T-cell (primary cell): Measurements from ENCODE around the gene ERC2. TPM values are rescaled to one million over a fixed set of nuclear protein-coding genes. Genes with fewer than 3 reads are reported as not detected.

ENCODE experiments used
- ATAC-seq, 4 experiments: fragments of 200-7000 bp in 3 of 4; fragments of 150-1000 bp in 1 of 4; cut with Tn5 transposase; replicated peaks in 1 of 4; 1 replicate in 3 of 4; 2 replicates in 1 of 4; pipeline ENCODE4 v1.10.0; 2021; ENCODE audit warnings: moderate library complexity in 3 of 4, mild to moderate bottlenecking in 2 of 4, moderate number of reproducible peaks in 1 of 4
- CTCF ChIA-PET, 2 donors: fragments of 300-600 bp; sonication (Branson Sonifier 250); formaldehyde crosslinking; loops; one replicate each; lab custom pipeline; 2022; ENCODE audit warnings: antibody characterized with exemption in 2 of 2; lab: Charles Lee
- POLR2A ChIA-PET, 2 donors: fragments of 300-600 bp; sonication (Branson Sonifier 250); formaldehyde crosslinking; loops; one replicate each; lab custom pipeline; 2022; ENCODE audit warnings: antibody characterized with exemption in 2 of 2; lab: Charles Lee
- DNase-seq, 35 experiments: peaks; one replicate each; pipeline versions ENCODE4 v3.0.0 to v3.0.0-alpha.2; 2013 to 2023
- H3K27ac ChIP-seq: one replicate; pipeline ENCODE4 v1.5.1; 2013; ENCODE audit warnings: low read length
- H3K27me3 ChIP-seq, 2 experiments: replicated peaks in 1 of 2; 1 replicate in 1 of 2; 2 replicates in 1 of 2; pipeline versions ENCODE4 v1.6.1 to v1.7.0; 2013; ENCODE audit warnings: low read length in 1 of 2, mixed read lengths in 1 of 2; ENCODE audit not compliant: control insufficient read depth in 2 of 2, insufficient read depth in 2 of 2; ENCODE audit errors: extremely low read depth in 1 of 2
- H3K36me3 ChIP-seq, 2 donors: 1 replicate in 1 of 2; 2 replicates in 1 of 2; pipeline versions ENCODE4 v1.6.1 to v1.7.0; 2013; ENCODE audit warnings: low read length in 1 of 2; ENCODE audit not compliant: control insufficient read depth in 2 of 2, insufficient read depth in 1 of 2; ENCODE audit errors: extremely low read depth in 1 of 2
- H3K4me1 ChIP-seq, 2 experiments: 1 replicate in 1 of 2; 2 replicates in 1 of 2; pipeline versions ENCODE4 v1.6.1 to v1.7.0; 2013; ENCODE audit warnings: low read length in 2 of 2, mixed read lengths in 1 of 2; ENCODE audit not compliant: insufficient read depth in 2 of 2, control insufficient read depth in 1 of 2; ENCODE audit errors: extremely low read depth in 1 of 2
- H3K4me3 ChIP-seq, 2 donors: 1 replicate in 1 of 2; 2 replicates in 1 of 2; pipeline versions ENCODE4 v1.5.1 to v1.7.0; 2013; ENCODE audit warnings: mild to moderate bottlenecking in 2 of 2, low read length in 1 of 2, moderate library complexity in 1 of 2; ENCODE audit not compliant: control insufficient read depth in 1 of 2; ENCODE audit errors: extremely low read depth in 1 of 2
- H3K9me3 ChIP-seq: 2 replicates; pipeline ENCODE4 v1.7.0; 2013
- H3K27ac Mint-ChIP-seq, 2 donors: one replicate each; pipeline ENCODE4 v1.8.0; 2020 to 2021; ENCODE audit warnings: mild to moderate bottlenecking in 2 of 2, mixed read lengths in 2 of 2
- H3K27me3 Mint-ChIP-seq, 2 donors: one replicate each; pipeline ENCODE4 v1.8.0; 2021 to 2022; ENCODE audit warnings: mixed read lengths in 2 of 2
- H3K36me3 Mint-ChIP-seq: one replicate; pipeline ENCODE4 v1.8.0; 2021; ENCODE audit warnings: mixed read lengths
- H3K4me1 Mint-ChIP-seq, 3 donors: one replicate each; pipeline ENCODE4 v1.8.0; 2020 to 2022; ENCODE audit warnings: mixed read lengths in 3 of 3, mild to moderate bottlenecking in 1 of 3
- H3K4me3 Mint-ChIP-seq, 3 donors: one replicate each; pipeline ENCODE4 v1.8.0; 2020 to 2022; ENCODE audit warnings: mild to moderate bottlenecking in 3 of 3, mixed read lengths in 3 of 3, moderate library complexity in 3 of 3
- H3K9me3 Mint-ChIP-seq, 3 donors: one replicate each; pipeline ENCODE4 v1.8.0; 2020 to 2022; ENCODE audit warnings: mixed read lengths in 3 of 3
- WGBS: methylation state at CpG from one replicate; pipeline ENCODE4 v1.1.5; 2013; ENCODE audit warnings: missing lambda C conversion rate; ENCODE audit not compliant: insufficient coverage; 5-methylcytosine and 5-hydroxymethylcytosine counted together
- total RNA-seq, 35 experiments: library from RNA in 6 of 35; stranded (reverse) in 6 of 35; fragments of 120-200 nt in 1 of 35; gene quantifications; one replicate each; pipeline versions ENCODE4 v1.2.1 to v1.2.4 and lab custom pipeline; 2013 to 2026

ERC2 gene
- total RNA-seq, 5 donors from 2014 or later (not counting 1 experiment from before 2014, with no cell fraction given): not detected

- H3K4me3 ChIP-seq: no peak overlapping the region
- H3K27me3 ChIP-seq: peaks cover 0 to 4% of the 10 kb centered on the region in 2 experiments
- ATAC-seq: no peak
- CTCF ChIA-PET: no interaction called here
- no peaks in the 10 kb centered on the region for H3K4me1 ChIP-seq
- no CpG with 5 or more reads among the region's 1 CpG for WGBS
- no peaks in the 10 kb centered on the region for H3K4me1 Mint-ChIP-seq
- no peak overlapping the region for H3K4me3 Mint-ChIP-seq
- no peaks in the 10 kb centered on the region for H3K9me3 ChIP-seq
- H3K9me3 Mint-ChIP-seq: no peaks in the 10 kb centered on the region
- POLR2A ChIA-PET: no interaction called here
- no peak for DNase-seq
- H3K36me3 ChIP-seq: no peaks in the 10 kb centered on the region
- no peaks in the 10 kb centered on the region for H3K36me3 Mint-ChIP-seq
- H3K27me3 Mint-ChIP-seq: peaks cover 0 to 6% of the 10 kb centered on the region in 2 donors
- H3K27ac Mint-ChIP-seq: no peak overlapping the region
- no peak overlapping the region for H3K27ac ChIP-seq
Observed at GRCh38 chr3:55718521-55718921, 749.7 kb downstream of the ERC2 start.

GRCh38 chr3:55718074-55718473 lies 750.2 kb downstream of the ERC2 start:
- Histone ChIP-seq H3K4me3 (no peak overlapping the region), H3K4me1 (no peaks in the 10 kb centered on the region), H3K9me3 (no peaks in the 10 kb centered on the region), H3K27me3 (peaks cover 0 to 4% of the 10 kb centered on the region in 2 experiments), H3K27ac (no peak overlapping the region), H3K36me3 (no peaks in the 10 kb centered on the region)
- H3K9me3 Mint-ChIP-seq: no peaks in the 10 kb centered on the region
- no peak overlapping the region for H3K4me3 Mint-ChIP-seq
- no peak overlapping the region for H3K27ac Mint-ChIP-seq
- no peak for ATAC-seq
- H3K4me1 Mint-ChIP-seq: no peaks in the 10 kb centered on the region
- no peak for DNase-seq
- POLR2A ChIA-PET: no interaction called here
- no peaks in the 10 kb centered on the region for H3K36me3 Mint-ChIP-seq
- CTCF ChIA-PET: no interaction called here
- no CpG with 5 or more reads among the region's 4 CpGs for WGBS
- H3K27me3 Mint-ChIP-seq: peaks cover 0 to 5% of the 10 kb centered on the region in 2 donors

- H3K9me3 ChIP-seq: no peaks in the 10 kb centered on the region
- POLR2A ChIA-PET: no interaction called here
- H3K27me3 Mint-ChIP-seq: peaks cover 0 to 2% of the 10 kb centered on the region in 2 donors
- H3K4me1 Mint-ChIP-seq: no peaks in the 10 kb centered on the region
- CTCF ChIA-PET: no interaction called here
- ATAC-seq: no peak
- no peak for DNase-seq
- no peaks in the 10 kb centered on the region for H3K36me3 Mint-ChIP-seq
- 70% methylated on average over 2 of the region's 5 CpGs for WGBS
- no peak overlapping the region for H3K27ac Mint-ChIP-seq
- no peak overlapping the region for H3K4me3 Mint-ChIP-seq
- no peaks in the 10 kb centered on the region for H3K4me1 ChIP-seq
- no peak overlapping the region for H3K4me3 ChIP-seq
- no peaks in the 10 kb centered on the region for H3K36me3 ChIP-seq
- H3K27ac ChIP-seq: no peak overlapping the region
- peaks cover 0 to 4% of the 10 kb centered on the region in 2 experiments for H3K27me3 ChIP-seq
- H3K9me3 Mint-ChIP-seq: no peaks in the 10 kb centered on the region
Observed at GRCh38 chr3:55717481-55717880, 750.8 kb downstream of the ERC2 start.

- Mint-ChIP-seq H3K27me3 (no peaks in the 10 kb centered on the region), H3K4me1 (no peaks in the 10 kb centered on the region), H3K27ac (no peak overlapping the region), H3K9me3 (no peaks in the 10 kb centered on the region), H3K36me3 (no peaks in the 10 kb centered on the region), H3K4me3 (no peak overlapping the region)
- Histone ChIP-seq H3K9me3 (no peaks in the 10 kb centered on the region), H3K27ac (no peak overlapping the region), H3K36me3 (no peaks in the 10 kb centered on the region), H3K4me3 (no peak overlapping the region), H3K27me3 (peaks cover 0 to 3% of the 10 kb centered on the region in 2 experiments), H3K4me1 (no peaks in the 10 kb centered on the region)
- ChIA-PET POLR2A (no interaction called here), CTCF (no interaction called here)
- DNase-seq (no peak), ATAC-seq (no peak)
- 70% methylated on average over 2 of the region's 2 CpGs for WGBS
Observed at GRCh38 chr3:55716611-55717225, 751.5 kb downstream of the ERC2 start.

- Histone ChIP-seq H3K36me3 (no peaks in the 10 kb centered on the region), H3K27ac (no peak overlapping the region), H3K27me3 (no peaks in the 10 kb centered on the region), H3K4me3 (no peak overlapping the region), H3K9me3 (no peaks in the 10 kb centered on the region), H3K4me1 (no peaks in the 10 kb centered on the region)
- Mint-ChIP-seq H3K27me3 (no peaks in the 10 kb centered on the region), H3K27ac (no peak overlapping the region), H3K4me3 (no peak overlapping the region), H3K4me1 (no peaks in the 10 kb centered on the region), H3K9me3 (no peaks in the 10 kb centered on the region), H3K36me3 (no peaks in the 10 kb centered on the region)
- no peak for DNase-seq
- ChIA-PET POLR2A (no interaction called here), CTCF (no interaction called here)
- ATAC-seq: no peak
Observed at GRCh38 chr3:55716044-55716443, 752.2 kb downstream of the ERC2 start.

GRCh38 chr3:55714057-55714456 lies 754.2 kb downstream of the ERC2 start:
- H3K27ac Mint-ChIP-seq: no peak overlapping the region
- ChIA-PET CTCF (no interaction called here), POLR2A (no interaction called here)
- DNase-seq: no peak
- H3K36me3 ChIP-seq: no peaks in the 10 kb centered on the region
- ATAC-seq: no peak
- no peak overlapping the region for H3K4me3 ChIP-seq
- H3K9me3 ChIP-seq: no peaks in the 10 kb centered on the region
- no peaks in the 10 kb centered on the region for H3K27me3 ChIP-seq
- no peaks in the 10 kb centered on the region for H3K4me1 Mint-ChIP-seq
- H3K9me3 Mint-ChIP-seq: no peaks in the 10 kb centered on the region
- no peak overlapping the region for H3K27ac ChIP-seq
- H3K36me3 Mint-ChIP-seq: no peaks in the 10 kb centered on the region
- H3K4me3 Mint-ChIP-seq: no peak overlapping the region
- no peaks in the 10 kb centered on the region for H3K27me3 Mint-ChIP-seq
- H3K4me1 ChIP-seq: no peaks in the 10 kb centered on the region

- no peaks in the 10 kb centered on the region for H3K4me1 ChIP-seq
- no peak overlapping the region for H3K4me3 ChIP-seq
- no peaks in the 10 kb centered on the region for H3K9me3 ChIP-seq
- no peaks in the 10 kb centered on the region for H3K4me1 Mint-ChIP-seq
- H3K9me3 Mint-ChIP-seq: no peaks in the 10 kb centered on the region
- no peak overlapping the region for H3K4me3 Mint-ChIP-seq
- no peak for DNase-seq
- no peak overlapping the region for H3K27ac ChIP-seq
- ChIA-PET CTCF (no interaction called here), POLR2A (interaction anchor here in 1 of 2 donors (0.5 kb wide), 1 partner anchor 827 kb away, joined by 14 read pairs; no protein-coding TSS in a partner anchor)
- ATAC-seq: no peak
- H3K27me3 ChIP-seq: no peaks in the 10 kb centered on the region
- peaks cover 0 to 9% of the 10 kb centered on the region in 2 donors for H3K27me3 Mint-ChIP-seq
- H3K27ac Mint-ChIP-seq: no peak overlapping the region
- no peaks in the 10 kb centered on the region for H3K36me3 ChIP-seq
- WGBS: no CpG with 5 or more reads among the region's 1 CpG
- no peaks in the 10 kb centered on the region for H3K36me3 Mint-ChIP-seq
Observed at GRCh38 chr3:55711646-55712045, 756.6 kb downstream of the ERC2 start.
